Epithelial cell of esophagus (primary cell): Measurements from ENCODE around the gene AP1G1.
"Not testable (repeated sequence)": the region's sequence is repeated elsewhere in the genome, so short reads cannot be mapped to it uniquely, and the experiment has no call there.

ENCODE experiments used
- DNase-seq: peaks from one replicate; pipeline ENCODE4 v3.0.0; 2010; ENCODE audit warnings: low read depth
- H3K4me3 ChIP-seq: 2 replicates; pipeline ENCODE4 v1.5.1; 2011; ENCODE audit warnings: mild to moderate bottlenecking, low read length, control low read depth
- TF ChIP-seq, protein P1 (sequence below): IDR thresholded peaks from 2 replicates; pipeline ENCODE4 v1.5.1; 2011; ENCODE audit warnings: low read depth, mild to moderate bottlenecking, low read length, control low read depth, inconsistent platforms; ENCODE audit not compliant: insufficient read depth; ENCODE audit errors: missing control alignments

Gene AP1G1

DNA sequence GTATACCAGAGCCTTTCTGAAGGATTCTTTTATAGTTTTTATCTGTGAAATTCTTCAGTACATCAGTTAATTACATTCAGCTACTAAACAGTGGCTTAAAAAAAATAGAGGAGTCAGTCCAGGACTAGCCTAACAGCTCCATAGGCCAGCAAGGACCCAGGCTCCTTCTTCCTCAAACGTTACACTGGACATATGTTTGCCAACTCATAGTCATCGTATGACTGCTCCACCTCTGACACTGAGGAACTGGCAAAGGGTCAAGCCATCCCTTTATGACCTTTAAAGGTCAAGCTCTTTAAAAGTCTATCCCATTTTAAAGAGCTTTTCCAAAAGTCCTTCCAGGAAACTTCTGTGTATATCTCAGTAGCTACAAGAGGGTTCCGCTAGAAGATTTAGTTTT is 120.8 kb downstream of the AP1G1 start:
- no peak for DNase-seq
- TF ChIP-seq, protein P1, sequence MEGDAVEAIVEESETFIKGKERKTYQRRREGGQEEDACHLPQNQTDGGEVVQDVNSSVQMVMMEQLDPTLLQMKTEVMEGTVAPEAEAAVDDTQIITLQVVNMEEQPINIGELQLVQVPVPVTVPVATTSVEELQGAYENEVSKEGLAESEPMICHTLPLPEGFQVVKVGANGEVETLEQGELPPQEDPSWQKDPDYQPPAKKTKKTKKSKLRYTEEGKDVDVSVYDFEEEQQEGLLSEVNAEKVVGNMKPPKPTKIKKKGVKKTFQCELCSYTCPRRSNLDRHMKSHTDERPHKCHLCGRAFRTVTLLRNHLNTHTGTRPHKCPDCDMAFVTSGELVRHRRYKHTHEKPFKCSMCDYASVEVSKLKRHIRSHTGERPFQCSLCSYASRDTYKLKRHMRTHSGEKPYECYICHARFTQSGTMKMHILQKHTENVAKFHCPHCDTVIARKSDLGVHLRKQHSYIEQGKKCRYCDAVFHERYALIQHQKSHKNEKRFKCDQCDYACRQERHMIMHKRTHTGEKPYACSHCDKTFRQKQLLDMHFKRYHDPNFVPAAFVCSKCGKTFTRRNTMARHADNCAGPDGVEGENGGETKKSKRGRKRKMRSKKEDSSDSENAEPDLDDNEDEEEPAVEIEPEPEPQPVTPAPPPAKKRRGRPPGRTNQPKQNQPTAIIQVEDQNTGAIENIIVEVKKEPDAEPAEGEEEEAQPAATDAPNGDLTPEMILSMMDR = no peak
- no peak overlapping the region for H3K4me3 ChIP-seq

DNA sequence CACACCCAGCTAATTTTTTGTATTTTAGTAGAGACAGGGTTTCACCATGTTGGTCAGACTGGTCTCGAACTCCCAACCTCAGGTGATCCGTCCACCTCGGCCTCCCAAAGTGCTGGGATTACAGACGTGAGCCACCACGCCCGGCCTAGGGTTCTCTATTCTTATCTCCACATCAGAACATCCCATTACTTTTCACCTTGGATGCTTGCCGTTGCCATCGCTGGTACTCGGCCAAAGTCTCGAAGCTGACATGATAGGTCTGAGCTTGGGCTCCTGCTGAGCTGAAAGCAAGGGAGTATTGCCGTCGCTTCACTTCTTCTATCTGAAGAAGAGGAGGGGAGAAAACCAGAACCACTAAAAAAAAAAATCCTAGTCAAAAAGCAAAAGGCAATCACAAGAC is 124.4 kb downstream of the AP1G1 start:
- H3K4me3 ChIP-seq, DNase-seq: not testable (repeated sequence)

- H3K4me3 ChIP-seq = no peak overlapping the region
- TF ChIP-seq, protein P1 = no peak
- no peak for DNase-seq
Observed at GRCh38 chr16:71681360-71681759, 127.3 kb downstream of the AP1G1 start.
